HG02798 (cell line): ENCODE measurements around the gene RAB39A.
"Not testable (repeated sequence)": the region's sequence is repeated elsewhere in the genome, so short reads cannot be mapped to it uniquely, and the experiment has no call there.

ENCODE experiments used
- ATAC-seq: cut with Tn5 transposase; IDR thresholded peaks from one replicate; pipeline ENCODE4 v1.9.1; 2021; ENCODE audit warnings: mild to moderate bottlenecking; ENCODE audit not compliant: unreplicated experiment, poor library complexity

Gene RAB39A

GRCh38 chr11:107928046-107928766, at the start of gene RAB39A:
Gene RAB39A (plus strand): TSS chr11:107928448. CDS start chr11:107928569, 121 bp downstream.
- peak; percentile 94 for ATAC-seq

- ATAC-seq: not testable (repeated sequence)
Measured at GRCh38 chr11:107881471-107881870, 46.8 kb upstream of the RAB39A start.

- no peak for ATAC-seq
Measured at GRCh38 chr11:107882095-107882820, 46.0 kb upstream of the RAB39A start.

DNA sequence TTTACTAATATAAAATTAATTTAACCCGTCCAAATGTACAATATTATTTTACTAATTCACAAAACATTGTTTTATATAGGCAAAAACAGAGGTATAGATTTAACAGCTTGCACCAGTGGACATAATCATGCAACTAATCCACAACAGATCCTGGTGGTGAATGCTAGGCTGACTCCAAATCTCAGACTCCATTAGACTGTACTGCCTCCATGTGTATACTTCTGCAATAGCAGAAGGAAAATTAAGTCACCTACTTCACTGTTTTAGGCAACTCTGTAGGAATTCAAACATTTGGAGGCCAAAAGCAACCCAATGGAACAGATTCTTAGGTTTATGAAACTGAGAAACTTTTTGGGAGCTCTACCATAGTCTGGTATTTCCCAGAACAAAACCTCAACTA, 30.0 kb upstream of the RAB39A start:
- ATAC-seq: peak; percentile 81

DNA sequence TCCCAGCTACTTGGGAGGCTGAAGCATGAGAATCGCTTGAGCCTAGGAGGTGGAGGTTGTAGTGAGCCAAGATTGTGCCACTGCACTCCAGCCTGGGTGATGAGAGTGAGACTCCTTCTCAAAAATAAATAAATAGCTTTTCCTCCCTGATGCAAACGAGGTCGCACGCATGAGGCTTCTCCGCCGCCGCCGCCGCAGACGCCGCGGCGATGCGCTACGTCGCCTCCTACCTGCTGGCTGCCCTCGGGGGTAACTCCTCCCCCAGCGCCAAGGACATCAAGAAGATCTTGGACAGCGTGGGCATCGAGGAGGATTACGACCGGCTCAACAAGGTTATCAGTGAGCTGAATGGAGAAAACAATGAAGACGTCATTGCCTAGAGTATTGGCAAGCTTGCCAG, 20.0 kb upstream of the RAB39A start:
- ATAC-seq: no peak

DNA sequence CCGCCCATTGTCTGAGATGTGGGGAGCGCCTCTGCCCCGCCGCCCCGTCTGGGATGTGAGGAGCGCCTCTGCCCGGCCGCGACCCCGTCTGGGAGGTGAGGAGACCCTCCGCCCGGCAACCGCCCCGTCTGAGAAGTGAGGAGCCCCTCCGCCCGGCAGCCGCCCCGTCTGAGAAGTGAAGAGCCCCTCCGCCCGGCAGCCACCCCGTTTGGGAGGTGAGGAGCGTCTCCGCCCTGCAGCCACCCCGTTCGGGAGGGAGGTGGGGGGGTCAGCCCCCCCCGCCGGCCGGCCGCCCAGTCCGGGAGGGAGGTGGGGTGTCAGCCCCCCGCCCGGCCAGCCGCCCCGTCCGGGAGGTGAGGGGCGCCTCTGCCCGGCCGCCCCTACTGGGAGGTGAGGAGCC, 15.8 kb upstream of the RAB39A start:
- ATAC-seq: not testable (repeated sequence)

GRCh38 chr11:107915229-107915628, 13.0 kb upstream of the RAB39A start:
- no peak for ATAC-seq

GRCh38 chr11:107916671-107917241, 11.5 kb upstream of the RAB39A start:
- ATAC-seq: no peak

DNA sequence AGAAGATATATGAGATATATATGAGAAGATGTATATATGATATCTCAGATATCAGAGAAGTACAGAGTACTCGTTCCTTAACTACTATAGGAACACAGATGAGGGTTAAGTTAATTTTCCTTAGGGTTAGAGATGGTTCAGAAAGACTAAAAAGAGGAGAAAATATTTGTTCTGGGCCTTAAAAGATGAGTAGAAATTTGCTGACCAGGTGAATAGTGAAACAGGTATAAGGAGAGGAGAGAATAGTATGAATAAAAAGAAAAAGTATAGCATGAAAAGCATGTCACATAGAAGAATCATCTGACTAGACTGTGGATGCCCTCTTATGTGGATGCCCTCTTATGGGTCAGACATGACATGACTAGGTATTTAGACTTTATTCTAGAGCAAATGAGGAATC, 6.3 kb upstream of the RAB39A start:
- no peak for ATAC-seq

DNA sequence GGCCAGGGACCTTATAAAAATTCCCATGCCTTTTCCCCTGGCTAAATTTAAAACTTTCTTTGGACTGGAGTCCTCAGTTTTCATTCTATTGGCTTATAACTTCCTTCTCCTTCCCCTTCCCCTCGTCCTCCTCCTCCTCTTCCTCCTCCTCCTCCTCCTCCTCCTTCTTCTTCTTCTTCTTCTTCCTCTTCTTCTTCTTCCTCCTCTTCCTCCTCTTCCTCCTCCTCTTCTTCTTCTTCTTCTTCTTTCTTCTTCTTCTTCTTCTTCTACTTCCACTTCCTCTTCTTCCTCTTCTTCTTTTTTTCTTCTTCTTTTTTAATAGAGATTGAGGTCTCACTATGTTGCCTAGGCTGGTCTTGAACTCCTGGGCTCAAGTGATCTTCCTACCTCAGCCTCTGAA, 4.7 kb upstream of the RAB39A start:
- ATAC-seq: not testable (repeated sequence)

DNA sequence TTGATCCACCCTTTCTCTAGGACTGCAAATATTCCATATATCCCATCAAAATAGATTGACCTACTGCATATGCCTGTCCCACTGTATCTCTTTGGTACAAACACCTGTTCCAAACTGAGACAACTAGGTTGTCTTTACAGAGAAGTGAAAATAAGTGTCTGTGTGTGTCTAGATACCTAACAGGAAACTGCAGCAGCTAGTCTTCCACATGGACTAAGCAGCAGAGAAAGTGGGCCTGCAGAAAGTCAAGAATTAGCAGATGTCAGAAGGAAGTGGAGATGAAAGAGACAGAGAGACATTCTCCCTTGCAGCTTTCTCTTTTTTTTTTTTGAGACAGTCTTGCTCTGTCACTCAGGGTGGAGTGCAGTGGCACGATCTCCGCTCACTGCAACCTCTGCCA, 3.9 kb upstream of the RAB39A start:
- ATAC-seq: no peak

GRCh38 chr11:107927559-107927958, 689 bp upstream of the RAB39A start:
- ATAC-seq: no peak

GRCh38 chr11:107928767-107929507, 689 bp downstream of the RAB39A start:
- no peak for ATAC-seq

GRCh38 chr11:107929611-107930200, 1.5 kb downstream of the RAB39A start:
- ATAC-seq: no peak

DNA sequence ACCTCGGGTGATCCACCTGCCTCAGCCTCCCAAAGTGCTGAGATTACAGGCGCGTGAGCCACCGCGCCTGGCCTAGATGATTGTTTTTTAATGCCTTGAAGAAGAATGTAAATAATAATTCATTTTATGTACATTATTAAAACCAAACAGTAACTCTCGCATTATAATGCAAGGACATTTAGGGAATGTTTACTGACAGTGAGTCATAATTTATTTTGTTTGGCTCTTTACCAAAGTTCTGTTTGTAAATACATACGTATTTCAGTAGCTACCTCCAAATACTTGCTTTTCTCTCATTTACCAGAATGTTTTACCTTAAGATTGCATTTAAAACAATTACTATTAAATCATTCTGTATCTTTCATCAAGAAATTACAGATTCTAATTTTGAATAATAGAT, 3.0 kb downstream of the RAB39A start:
- ATAC-seq: no peak

DNA sequence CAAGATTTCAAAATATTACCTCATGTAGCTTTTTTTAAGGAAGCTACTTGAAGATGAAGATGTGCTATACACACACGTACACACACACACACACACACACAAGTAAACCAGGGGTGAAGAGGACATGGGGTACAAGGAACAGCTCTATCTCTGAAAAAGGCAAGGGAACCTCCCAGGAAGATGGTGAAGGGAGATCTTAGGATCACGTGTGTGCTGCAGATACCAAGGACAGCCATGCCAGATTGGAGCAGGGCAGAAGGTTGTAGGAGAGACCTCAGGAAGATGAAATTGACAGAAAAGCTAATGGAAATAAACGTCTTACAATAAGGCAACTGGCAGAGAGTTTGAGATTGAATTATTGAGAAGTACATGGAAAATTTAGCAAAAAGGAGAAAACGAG, 19.7 kb downstream of the RAB39A start:
- ATAC-seq: no peak

GRCh38 chr11:107948328-107948727, 20.1 kb downstream of the RAB39A start:
- ATAC-seq: not testable (repeated sequence)

DNA sequence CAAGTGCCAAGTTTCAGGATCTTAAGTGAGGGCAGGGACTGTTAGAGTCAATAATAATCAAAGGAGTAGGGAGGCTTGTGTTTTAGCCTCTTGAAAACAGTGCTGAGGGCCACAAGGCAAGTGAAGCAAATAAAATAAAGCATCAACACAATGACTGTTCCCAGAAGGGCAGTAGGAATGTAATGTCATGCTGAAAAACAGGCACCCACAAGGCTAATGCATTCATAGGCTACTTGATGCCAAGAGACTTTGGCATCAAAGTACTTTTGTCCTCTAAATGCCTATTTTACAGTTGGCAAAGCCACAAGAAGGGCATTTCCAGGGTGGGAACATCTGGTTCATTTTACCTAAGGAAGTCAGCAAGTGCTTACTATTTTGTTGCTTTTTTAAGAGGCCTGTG, 22.9 kb downstream of the RAB39A start:
- ATAC-seq: no peak

DNA sequence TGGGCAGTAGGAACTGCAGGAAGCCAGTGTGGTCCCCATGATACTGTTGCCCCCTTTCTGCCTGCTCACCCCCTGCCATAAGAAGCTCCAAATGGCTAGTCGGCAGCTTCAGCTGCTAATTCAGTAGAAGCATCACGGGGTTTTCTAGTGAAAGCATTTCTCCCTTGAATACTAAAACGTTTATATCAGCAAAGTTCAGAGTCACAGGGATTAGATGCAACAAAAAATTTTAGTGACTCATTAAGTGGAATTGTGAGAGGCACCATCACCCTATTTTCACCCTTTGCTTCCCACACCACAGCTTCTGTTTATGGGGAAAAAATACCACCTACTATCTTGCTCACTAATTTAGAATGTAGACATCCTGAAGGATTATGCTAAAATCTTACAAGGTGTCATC, 25.2 kb downstream of the RAB39A start:
- no peak for ATAC-seq

- no peak for ATAC-seq
Measured at GRCh38 chr11:107956543-107956942, 28.3 kb downstream of the RAB39A start.
